ENCODE data around the gene SUSD1. TPM values are rescaled to one million over a fixed set of nuclear protein-coding genes. Genes with fewer than 3 reads are reported as not detected.
A peak's percentile ranks its signal among the peaks of the same experiment; 100 is the strongest.

Gene SUSD1
- total RNA-seq, 4 donors from 2014 or later, result 4.7 to 5.8 (median 5.4) TPM

GRCh38 chr9:112170235-112170634 lies 4.9 kb downstream of the SUSD1 start:
- peaks cover 5 to 18% (median 14%) of the 10 kb centered on the region in 4 donors for H3K4me1 ChIP-seq
- no peaks in the 10 kb centered on the region for H3K36me3 ChIP-seq
- intact Hi-C loops (cut with DNase I), result loop anchor here (10.0 kb wide), 1 partner anchor 165 kb away; the partner anchor contains the start of gene PTBP3
- DNase-seq (ENCODE audit: extremely low spot score), result no peak
- no peak overlapping the region for H3K27ac ChIP-seq (replicated peaks in 1 of 4)
- no peak for TF ChIP-seq POLR2AphosphoS5 (IDR thresholded peaks at IDR 0.05)
- no peak for TF ChIP-seq CTCF (IDR thresholded peaks at IDR 0.05)
- no peak for TF ChIP-seq EP300 (IDR thresholded peaks at IDR 0.05)
- no peak for TF ChIP-seq POLR2A (IDR thresholded peaks at IDR 0.05; ENCODE audit: low read depth)
- 83% methylated on average over 4 of the region's 4 CpGs for WGBS
- H3K4me3 ChIP-seq, result no peak overlapping the region
- H3K9me3 ChIP-seq, result no peaks in the 10 kb centered on the region
- peaks cover 0 to 9% (median 0%) of the 10 kb centered on the region in 4 donors for H3K27me3 ChIP-seq

GRCh38 chr9:112169368-112169767 lies 5.7 kb downstream of the SUSD1 start:
- no peaks in the 10 kb centered on the region for H3K36me3 ChIP-seq
- H3K27me3 ChIP-seq, result peaks cover 0 to 3% (median 0%) of the 10 kb centered on the region in 4 donors
- H3K4me3 ChIP-seq, result no peak overlapping the region
- peaks cover 4 to 11% (median 8%) of the 10 kb centered on the region in 4 donors for H3K4me1 ChIP-seq
- H3K27ac ChIP-seq (replicated peaks in 1 of 4), result no peak overlapping the region
- no peak for TF ChIP-seq POLR2AphosphoS5 (IDR thresholded peaks at IDR 0.05)
- TF ChIP-seq EP300 (IDR thresholded peaks at IDR 0.05), result no peak
- no peak for TF ChIP-seq CTCF (IDR thresholded peaks at IDR 0.05)
- TF ChIP-seq POLR2A (IDR thresholded peaks at IDR 0.05; ENCODE audit: low read depth), result no peak
- intact Hi-C loops (cut with DNase I), result no loop called here
- WGBS, result 95% methylated on average over 6 of the region's 6 CpGs
- no peak for DNase-seq (ENCODE audit: extremely low spot score)
- H3K9me3 ChIP-seq, result no peaks in the 10 kb centered on the region

- 91% methylated on average over 3 of the region's 3 CpGs for WGBS
- Histone ChIP-seq H3K9me3 (no peaks in the 10 kb centered on the region), H3K27ac (replicated peaks in 1 of 4) (no peak overlapping the region), H3K27me3 (no peaks in the 10 kb centered on the region), H3K4me3 (no peak overlapping the region), H3K36me3 (no peaks in the 10 kb centered on the region), H3K4me1 (peaks cover 0 to 5% (median 0%) of the 10 kb centered on the region in 4 donors)
- TF ChIP-seq POLR2AphosphoS5 (IDR thresholded peaks at IDR 0.05), result no peak
- no peak for TF ChIP-seq CTCF (IDR thresholded peaks at IDR 0.05)
- intact Hi-C loops (cut with DNase I), result no loop called here
- no peak for DNase-seq (ENCODE audit: extremely low spot score)
These were observed 6.9 kb downstream of the SUSD1 start for GRCh38 chr9:112168197-112168596.

- no peaks in the 10 kb centered on the region for H3K27me3 ChIP-seq
- WGBS, result 72% methylated on average over 12 of the region's 12 CpGs
- H3K4me3 ChIP-seq, result no peak overlapping the region
- DNase-seq (ENCODE audit: extremely low spot score), result no peak
- H3K36me3 ChIP-seq, result no peaks in the 10 kb centered on the region
- peaks cover 0 to 5% (median 0%) of the 10 kb centered on the region in 4 donors for H3K4me1 ChIP-seq
- no peaks in the 10 kb centered on the region for H3K9me3 ChIP-seq
- TF ChIP-seq CTCF (IDR thresholded peaks at IDR 0.05) (peak in 1 of 3 experiments; percentile 18), EP300 (IDR thresholded peaks at IDR 0.05) (no peak), POLR2A (IDR thresholded peaks at IDR 0.05; ENCODE audit: low read depth) (no peak)
- no peak overlapping the region for H3K27ac ChIP-seq (replicated peaks in 1 of 4)
- intact Hi-C loops (cut with DNase I), result no loop called here
These were observed 8.6 kb downstream of the SUSD1 start for GRCh38 chr9:112166176-112167140.
